HEK293 (cell line): ENCODE measurements around the gene CCDC187.

Experiments used
- CTCF ChIA-PET: fragments of 350-600 bp; formaldehyde crosslinking; extraction: SDS; loops from one replicate; lab custom pipeline; 2021; ENCODE audit warnings: antibody characterized with exemption; lab: Yijun Ruan, JAX
- POLR2A ChIA-PET: fragments of 300-600 bp; formaldehyde crosslinking; extraction: SDS; loops from one replicate; lab custom pipeline; 2020; ENCODE audit warnings: antibody characterized with exemption, inconsistent platforms; lab: Yijun Ruan, JAX
- H3K27ac ChIP-seq: fragments of 200-500 bp; sonication (Bioruptor generic); 2 replicates; pipeline ENCODE4 v1.5.1; 2014; ENCODE audit warnings: low read depth, low read length, control low read depth, inconsistent platforms; ENCODE audit errors: extremely low read depth
- H3K36me3 ChIP-seq, 2 experiments: fragments of 200-500 bp in 1 of 2; sonication (Bioruptor generic) in 1 of 2; 1 replicate in 1 of 2; 2 replicates in 1 of 2; pipeline ENCODE4 v1.5.1; 2014 to 2017; ENCODE audit warnings: inconsistent platforms in 2 of 2, low read length in 2 of 2; ENCODE audit not compliant: control insufficient read depth in 2 of 2, insufficient read depth in 1 of 2
- H3K4me1 ChIP-seq: fragments of 200-500 bp; sonication (Bioruptor generic); 2 replicates; pipeline ENCODE4 v1.5.1; 2014; ENCODE audit warnings: mild to moderate bottlenecking, low read length, inconsistent platforms; ENCODE audit not compliant: control insufficient read depth, insufficient read depth
- H3K4me3 ChIP-seq: 2 replicates; pipeline ENCODE4 v1.5.1; 2011; ENCODE audit warnings: low read depth, mild to moderate bottlenecking, control low read depth, low read length, moderate library complexity
- H3K9me3 ChIP-seq: fragments of 200-500 bp; sonication (Bioruptor generic); 2 replicates; pipeline ENCODE4 v1.5.1; 2014; ENCODE audit warnings: low read depth, low read length, inconsistent platforms; ENCODE audit not compliant: control insufficient read depth, insufficient read depth
- ATF2 ChIP-seq: fragments of 450-650 bp; formaldehyde crosslinking; IDR thresholded peaks from 2 replicates; pipeline ENCODE4 v1.5.1; 2016; ENCODE audit warnings: missing biosample characterization, missing genetic modification characterization, low read depth
- BCL11A ChIP-seq: fragments of 450-650 bp; formaldehyde crosslinking; IDR thresholded peaks from 2 replicates; pipeline ENCODE4 v1.5.1; 2016; ENCODE audit warnings: low read depth, missing biosample characterization, missing genetic modification characterization
- BCL6B ChIP-seq: fragments of 450-650 bp; formaldehyde crosslinking; IDR thresholded peaks from 2 replicates; pipeline ENCODE4 v1.5.1; 2017; ENCODE audit warnings: missing biosample characterization, missing genetic modification characterization
- HOXD13 ChIP-seq: sonication (generic); formaldehyde crosslinking; IDR thresholded peaks from 2 replicates; pipeline ENCODE4 v1.8.0; 2022; ENCODE audit warnings: missing genetic modification reagents, borderline replicate concordance
- PATZ1 ChIP-seq: fragments of 450-650 bp; formaldehyde crosslinking; IDR thresholded peaks from 2 replicates; pipeline ENCODE4 v1.5.1; 2016; ENCODE audit warnings: missing biosample characterization, missing genetic modification characterization
- ZBTB10 ChIP-seq: fragments of 450-650 bp; formaldehyde crosslinking; IDR thresholded peaks from 2 replicates; pipeline ENCODE4 v1.5.1; 2016; ENCODE audit warnings: missing biosample characterization, missing genetic modification characterization
- ZBTB20 ChIP-seq: fragments of 450-650 bp; formaldehyde crosslinking; IDR thresholded peaks from 2 replicates; pipeline ENCODE4 v1.5.1; 2016; ENCODE audit warnings: missing biosample characterization, missing genetic modification characterization
- ZBTB26 ChIP-seq: fragments of 450-650 bp; formaldehyde crosslinking; optimal IDR thresholded peaks from 2 replicates; pipeline ENCODE3; 2016; ENCODE audit warnings: missing biosample characterization, mild to moderate bottlenecking, missing genetic modification characterization
- ZBTB48 ChIP-seq: fragments of 450-650 bp; formaldehyde crosslinking; IDR thresholded peaks from 2 replicates; pipeline ENCODE4 v1.5.1; 2016; ENCODE audit warnings: missing biosample characterization, missing genetic modification characterization
- ZBTB6 ChIP-seq: fragments of 450-650 bp; formaldehyde crosslinking; IDR thresholded peaks from 2 replicates; pipeline ENCODE4 v1.5.1; 2017; ENCODE audit warnings: missing biosample characterization, missing genetic modification characterization
- ZFP69B ChIP-seq: fragments of 450-650 bp; formaldehyde crosslinking; IDR thresholded peaks from 2 replicates; pipeline ENCODE4 v1.5.1; 2016; ENCODE audit warnings: missing biosample characterization, missing genetic modification characterization
- ZNF132 ChIP-seq: fragments of 450-650 bp; formaldehyde crosslinking; IDR thresholded peaks from 2 replicates; pipeline ENCODE4 v1.5.1; 2017; ENCODE audit warnings: missing biosample characterization, missing genetic modification characterization, borderline replicate concordance
- ZNF2 ChIP-seq: fragments of 450-650 bp; formaldehyde crosslinking; IDR thresholded peaks from 2 replicates; pipeline ENCODE4 v1.5.1; 2016; ENCODE audit warnings: missing biosample characterization, missing genetic modification characterization
- ZNF23 ChIP-seq: fragments of 450-650 bp; formaldehyde crosslinking; IDR thresholded peaks from 2 replicates; pipeline ENCODE4 v1.5.1; 2016; ENCODE audit warnings: missing biosample characterization, missing genetic modification characterization, borderline replicate concordance
- ZNF302 ChIP-seq: fragments of 450-650 bp; formaldehyde crosslinking; IDR thresholded peaks from 2 replicates; pipeline ENCODE4 v1.5.1; 2016; ENCODE audit warnings: missing biosample characterization, missing genetic modification characterization, low read depth
- ZNF585B ChIP-seq: fragments of 450-650 bp; formaldehyde crosslinking; IDR thresholded peaks from 2 replicates; pipeline ENCODE4 v1.5.1; 2016; ENCODE audit warnings: missing biosample characterization, missing genetic modification characterization
- ZNF639 ChIP-seq: fragments of 450-650 bp; formaldehyde crosslinking; IDR thresholded peaks from 2 replicates; pipeline ENCODE4 v1.5.1; 2016; ENCODE audit warnings: missing biosample characterization, missing genetic modification characterization
- ZNF692 ChIP-seq: fragments of 450-650 bp; formaldehyde crosslinking; IDR thresholded peaks from 2 replicates; pipeline ENCODE4 v1.5.1; 2016; ENCODE audit warnings: missing biosample characterization, missing genetic modification characterization
- ZNF707 ChIP-seq: fragments of 450-650 bp; formaldehyde crosslinking; IDR thresholded peaks from 2 replicates; pipeline ENCODE4 v1.5.1; 2016; ENCODE audit warnings: missing biosample characterization, missing genetic modification characterization
- ZSCAN18 ChIP-seq: fragments of 450-650 bp; formaldehyde crosslinking; IDR thresholded peaks from 2 replicates; pipeline ENCODE4 v1.5.1; 2016; ENCODE audit warnings: missing biosample characterization, missing genetic modification characterization
- ZSCAN4 ChIP-seq: fragments of 450-650 bp; formaldehyde crosslinking; IDR thresholded peaks from 2 replicates; pipeline ENCODE4 v1.5.1; 2017; ENCODE audit warnings: missing biosample characterization, missing genetic modification characterization

Gene CCDC187

GRCh38 chr9:136307215-136307750, 3.4 kb upstream of the CCDC187 start:
- no peaks in the 10 kb centered on the region for H3K9me3 ChIP-seq
- no peak overlapping the region for H3K27ac ChIP-seq
- ChIA-PET CTCF (no interaction called here), POLR2A (no interaction called here)
- no peaks in the 10 kb centered on the region for H3K36me3 ChIP-seq
- no peaks in the 10 kb centered on the region for H3K4me1 ChIP-seq
- no peak overlapping the region for H3K4me3 ChIP-seq
- 0 out of 2 replicates have a peak, but pooled peaks have one; percentile 35 for TF ChIP-seq PATZ1 (tag by site-specific recombination)
- peak; percentile 54 for TF ChIP-seq ZBTB20 (tag by site-specific recombination)
- no peak for TF ChIP-seq BCL6B
- no peak for TF ChIP-seq ZNF132 (tag by site-specific recombination)
- peak; percentile 59 for TF ChIP-seq ZSCAN4 (tag by site-specific recombination)
- no peak; the same call in 1 of the 2 replicates for TF ChIP-seq BCL11A (tag by site-specific recombination)
- no peak for TF ChIP-seq ZBTB6
- TF ChIP-seq ZBTB10 = peak; percentile 56
- TF ChIP-seq ZNF692 (tag by site-specific recombination) = no peak
- TF ChIP-seq ZNF23 (tag by site-specific recombination) = no peak
- 0 out of 2 replicates have a peak, but pooled peaks have one; percentile 66 for TF ChIP-seq ZSCAN18 (tag by site-specific recombination)
- peak; percentile 49; the same call in 1 of the 2 replicates for TF ChIP-seq ZBTB48 (tag by site-specific recombination)
- TF ChIP-seq ZNF2 (tag by site-specific recombination) = peak; percentile 96
- TF ChIP-seq ZNF707 = peak; percentile 49; the same call in 1 of the 2 replicates
- peak; percentile 79 for TF ChIP-seq ZNF639 (tag by site-specific recombination)
- 0 out of 2 replicates have a peak, but pooled peaks have one; percentile 8 for TF ChIP-seq ZFP69B (tag by site-specific recombination)
- TF ChIP-seq ATF2 (tag by site-specific recombination) = no peak
- peak; percentile 29 for TF ChIP-seq ZBTB26
- no peak for TF ChIP-seq ZNF585B (tag by site-specific recombination)
- no peak for TF ChIP-seq HOXD13 (CRISPR knock-in tag)
- TF ChIP-seq ZNF302 (tag by site-specific recombination) = no peak
